ENCODE data around the gene ATP2B2.

DNA sequence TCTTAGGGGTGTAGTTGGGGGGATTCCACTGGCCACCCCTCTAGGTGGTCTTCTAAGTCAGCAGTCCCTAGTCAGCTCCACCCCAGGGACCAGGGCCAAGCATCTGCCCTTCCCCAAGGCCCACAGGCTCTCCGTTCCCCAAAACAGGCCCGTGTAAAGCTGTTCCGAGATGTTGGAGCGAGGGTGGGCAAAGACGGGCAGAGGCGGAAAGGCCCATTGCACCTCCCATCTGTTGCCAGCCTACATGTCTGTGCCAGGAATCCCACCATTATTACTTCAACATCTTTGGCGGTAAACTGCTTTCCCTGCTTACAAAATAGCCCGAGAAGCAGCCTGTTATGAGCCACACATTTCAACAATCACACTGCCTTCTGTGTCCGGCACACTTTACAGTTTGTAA is 1.9 kb upstream of the ATP2B2 start:
- TF ChIP-seq CBX5 (IDR thresholded peaks at IDR 0.05; ENCODE audit: borderline replicate concordance, low read depth): no peak
- no peak for TF ChIP-seq CBX1 (IDR thresholded peaks at IDR 0.05; ENCODE audit: low read depth)
- TF ChIP-seq IRF2 (CRISPR knock-in tag; IDR thresholded peaks at IDR 0.05): no peak
- TF ChIP-seq, protein P1, sequence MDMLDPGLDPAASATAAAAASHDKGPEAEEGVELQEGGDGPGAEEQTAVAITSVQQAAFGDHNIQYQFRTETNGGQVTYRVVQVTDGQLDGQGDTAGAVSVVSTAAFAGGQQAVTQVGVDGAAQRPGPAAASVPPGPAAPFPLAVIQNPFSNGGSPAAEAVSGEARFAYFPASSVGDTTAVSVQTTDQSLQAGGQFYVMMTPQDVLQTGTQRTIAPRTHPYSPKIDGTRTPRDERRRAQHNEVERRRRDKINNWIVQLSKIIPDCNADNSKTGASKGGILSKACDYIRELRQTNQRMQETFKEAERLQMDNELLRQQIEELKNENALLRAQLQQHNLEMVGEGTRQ (CRISPR knock-in tag; IDR thresholded peaks at IDR 0.05): no peak
- no peak for TF ChIP-seq TBP (optimal IDR thresholded peaks at IDR 0.05; ENCODE audit: low read depth, low read length)
- no peak for TF ChIP-seq ZNF76 (CRISPR knock-in tag; IDR thresholded peaks at IDR 0.05; ENCODE audit: borderline replicate concordance)
- no peak for TF ChIP-seq ESRRA (IDR thresholded peaks at IDR 0.05; ENCODE audit: borderline replicate concordance, low read depth)
- no peak for TF ChIP-seq SMC3 (conservative IDR thresholded peaks at IDR 0.05; ENCODE audit: insufficient read depth, low read depth, low read length)
- TF ChIP-seq, protein P2, sequence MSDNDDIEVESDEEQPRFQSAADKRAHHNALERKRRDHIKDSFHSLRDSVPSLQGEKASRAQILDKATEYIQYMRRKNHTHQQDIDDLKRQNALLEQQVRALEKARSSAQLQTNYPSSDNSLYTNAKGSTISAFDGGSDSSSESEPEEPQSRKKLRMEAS (CRISPR knock-in tag; IDR thresholded peaks at IDR 0.05): no peak
- no peak for TF ChIP-seq CEBPB (tag; IDR thresholded peaks at IDR 0.05)
- TF ChIP-seq, protein P3, sequence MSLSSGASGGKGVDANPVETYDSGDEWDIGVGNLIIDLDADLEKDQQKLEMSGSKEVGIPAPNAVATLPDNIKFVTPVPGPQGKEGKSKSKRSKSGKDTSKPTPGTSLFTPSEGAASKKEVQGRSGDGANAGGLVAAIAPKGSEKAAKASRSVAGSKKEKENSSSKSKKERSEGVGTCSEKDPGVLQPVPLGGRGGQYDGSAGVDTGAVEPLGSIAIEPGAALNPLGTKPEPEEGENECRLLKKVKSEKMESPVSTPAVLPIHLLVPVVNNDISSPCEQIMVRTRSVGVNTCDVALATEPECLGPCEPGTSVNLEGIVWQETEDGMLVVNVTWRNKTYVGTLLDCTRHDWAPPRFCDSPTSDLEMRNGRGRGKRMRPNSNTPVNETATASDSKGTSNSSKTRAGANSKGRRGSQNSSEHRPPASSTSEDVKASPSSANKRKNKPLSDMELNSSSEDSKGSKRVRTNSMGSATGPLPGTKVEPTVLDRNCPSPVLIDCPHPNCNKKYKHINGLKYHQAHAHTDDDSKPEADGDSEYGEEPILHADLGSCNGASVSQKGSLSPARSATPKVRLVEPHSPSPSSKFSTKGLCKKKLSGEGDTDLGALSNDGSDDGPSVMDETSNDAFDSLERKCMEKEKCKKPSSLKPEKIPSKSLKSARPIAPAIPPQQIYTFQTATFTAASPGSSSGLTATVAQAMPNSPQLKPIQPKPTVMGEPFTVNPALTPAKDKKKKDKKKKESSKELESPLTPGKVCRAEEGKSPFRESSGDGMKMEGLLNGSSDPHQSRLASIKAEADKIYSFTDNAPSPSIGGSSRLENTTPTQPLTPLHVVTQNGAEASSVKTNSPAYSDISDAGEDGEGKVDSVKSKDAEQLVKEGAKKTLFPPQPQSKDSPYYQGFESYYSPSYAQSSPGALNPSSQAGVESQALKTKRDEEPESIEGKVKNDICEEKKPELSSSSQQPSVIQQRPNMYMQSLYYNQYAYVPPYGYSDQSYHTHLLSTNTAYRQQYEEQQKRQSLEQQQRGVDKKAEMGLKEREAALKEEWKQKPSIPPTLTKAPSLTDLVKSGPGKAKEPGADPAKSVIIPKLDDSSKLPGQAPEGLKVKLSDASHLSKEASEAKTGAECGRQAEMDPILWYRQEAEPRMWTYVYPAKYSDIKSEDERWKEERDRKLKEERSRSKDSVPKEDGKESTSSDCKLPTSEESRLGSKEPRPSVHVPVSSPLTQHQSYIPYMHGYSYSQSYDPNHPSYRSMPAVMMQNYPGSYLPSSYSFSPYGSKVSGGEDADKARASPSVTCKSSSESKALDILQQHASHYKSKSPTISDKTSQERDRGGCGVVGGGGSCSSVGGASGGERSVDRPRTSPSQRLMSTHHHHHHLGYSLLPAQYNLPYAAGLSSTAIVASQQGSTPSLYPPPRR (CRISPR knock-in tag; IDR thresholded peaks at IDR 0.05; ENCODE audit: borderline replicate concordance): no peak
- TF ChIP-seq, protein P4, sequence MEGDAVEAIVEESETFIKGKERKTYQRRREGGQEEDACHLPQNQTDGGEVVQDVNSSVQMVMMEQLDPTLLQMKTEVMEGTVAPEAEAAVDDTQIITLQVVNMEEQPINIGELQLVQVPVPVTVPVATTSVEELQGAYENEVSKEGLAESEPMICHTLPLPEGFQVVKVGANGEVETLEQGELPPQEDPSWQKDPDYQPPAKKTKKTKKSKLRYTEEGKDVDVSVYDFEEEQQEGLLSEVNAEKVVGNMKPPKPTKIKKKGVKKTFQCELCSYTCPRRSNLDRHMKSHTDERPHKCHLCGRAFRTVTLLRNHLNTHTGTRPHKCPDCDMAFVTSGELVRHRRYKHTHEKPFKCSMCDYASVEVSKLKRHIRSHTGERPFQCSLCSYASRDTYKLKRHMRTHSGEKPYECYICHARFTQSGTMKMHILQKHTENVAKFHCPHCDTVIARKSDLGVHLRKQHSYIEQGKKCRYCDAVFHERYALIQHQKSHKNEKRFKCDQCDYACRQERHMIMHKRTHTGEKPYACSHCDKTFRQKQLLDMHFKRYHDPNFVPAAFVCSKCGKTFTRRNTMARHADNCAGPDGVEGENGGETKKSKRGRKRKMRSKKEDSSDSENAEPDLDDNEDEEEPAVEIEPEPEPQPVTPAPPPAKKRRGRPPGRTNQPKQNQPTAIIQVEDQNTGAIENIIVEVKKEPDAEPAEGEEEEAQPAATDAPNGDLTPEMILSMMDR (IDR thresholded peaks at IDR 0.05 in 2 of 3, conservative IDR thresholded peaks at IDR 0.05 in 1 of 3; ENCODE audit: insufficient read depth in 2 of 3, low read depth in 1 of 3, low read length in 3 of 3): no peak
- TF ChIP-seq PHF20 (IDR thresholded peaks at IDR 0.05; ENCODE audit: partially characterized antibody): no peak
